GM12878 (cell line): Measurements from ENCODE around the gene PDILT. TPM values are rescaled to one million over a fixed set of nuclear protein-coding genes. Genes with fewer than 3 reads are reported as not detected.

Experiments used
- ATAC-seq: fragments of 200-7000 bp; cut with Tn5 transposase; 3 replicates; pipeline ENCODE4 v1.9.1; 2020; ENCODE audit warnings: mild to moderate bottlenecking, moderate library complexity
- BruUV-seq: library from RNA; stranded (reverse); fragments of 400-500 nt; replicated peaks from 2 replicates; lab custom pipeline; 2021; lab: Mats Ljungman, UMichigan
- CTCF ChIA-PET: fragments of 300-600 bp; sonication (Branson Sonifier 250); formaldehyde crosslinking; extraction: SDS; loops from one replicate; lab custom pipeline; 2021; ENCODE audit warnings: inconsistent platforms; lab: Yijun Ruan, JAX
- POLR2A ChIA-PET: fragments of 350-600 bp; formaldehyde crosslinking; extraction: SDS; loops from one replicate; lab custom pipeline; 2021; ENCODE audit warnings: inconsistent platforms; lab: Charles Lee
- RAD21 ChIA-PET: fragments of 300-600 bp; sonication (Branson Sonifier 250); formaldehyde crosslinking; loops from one replicate; lab custom pipeline; 2023; ENCODE audit warnings: antibody characterized with exemption; ENCODE audit not compliant: unreplicated experiment; lab: Charles Lee
- SMC1A ChIA-PET: fragments of 300-600 bp; sonication (Branson Sonifier 250); formaldehyde crosslinking; loops from one replicate; lab custom pipeline; 2023; ENCODE audit not compliant: unreplicated experiment, uncharacterized antibody; lab: Charles Lee
- DNase-seq: peaks from one replicate; pipeline ENCODE4 v3.0.0-alpha.2; 2011; ENCODE audit warnings: low read depth, low spot score
- FAIRE-seq: peaks from 3 replicates; lab custom pipeline; 2011; peaks lifted over from hg19 to GRCh38; lab: Jason Lieb, UNC
- H2AFZ ChIP-seq: 2 replicates; pipeline ENCODE4 v1.6.0; 2011; ENCODE audit warnings: low read depth, low read length, control low read depth; ENCODE audit not compliant: control insufficient read depth
- H3K27ac ChIP-seq: 2 replicates; pipeline ENCODE4 v1.5.1; 2011; ENCODE audit warnings: control low read depth; ENCODE audit not compliant: control insufficient read depth, insufficient read depth
- H3K27me3 ChIP-seq, 2 experiments: replicated peaks in 1 of 2; 2 replicates each; pipeline versions ENCODE4 v1.6.0 to v1.6.1; 2011; ENCODE audit warnings: low read length in 1 of 2; ENCODE audit not compliant: control insufficient read depth in 2 of 2, insufficient read depth in 2 of 2
- H3K36me3 ChIP-seq, 2 experiments: 2 replicates each; pipeline ENCODE4 v1.5.1; 2011; ENCODE audit warnings: low read length in 1 of 2; ENCODE audit not compliant: control insufficient read depth in 2 of 2, insufficient read depth in 2 of 2
- H3K4me1 ChIP-seq: 2 replicates; pipeline ENCODE4 v1.6.1; 2011; ENCODE audit warnings: mild to moderate bottlenecking, low read length, moderate library complexity, mixed read lengths; ENCODE audit not compliant: control insufficient read depth, insufficient read depth
- H3K4me2 ChIP-seq: 2 replicates; pipeline ENCODE4 v1.6.0; 2011; ENCODE audit warnings: control low read depth; ENCODE audit not compliant: control insufficient read depth, insufficient read depth
- H3K4me3 ChIP-seq: fragments of 200-600 bp; sonication (generic); 2 replicates; pipeline ENCODE4 v1.5.1; 2016
- H3K79me2 ChIP-seq: 2 replicates; pipeline ENCODE4 v1.6.0; 2011; ENCODE audit warnings: low read length; ENCODE audit not compliant: control insufficient read depth, insufficient read depth
- H3K9ac ChIP-seq: 2 replicates; pipeline ENCODE4 v1.8.0; 2011; ENCODE audit warnings: low read length, control low read depth, mixed read lengths; ENCODE audit not compliant: control insufficient read depth, insufficient read depth
- H3K9me3 ChIP-seq: replicated peaks from 3 replicates; pipeline ENCODE4 v1.5.1; 2011; ENCODE audit warnings: mild to moderate bottlenecking, low read length; ENCODE audit not compliant: control insufficient read depth, insufficient read depth
- H4K20me1 ChIP-seq: 2 replicates; pipeline ENCODE4 v1.6.0; 2011; ENCODE audit not compliant: control insufficient read depth, insufficient read depth
- BCL3 ChIP-seq: IDR thresholded peaks from 2 replicates; pipeline ENCODE4 v1.6.1; 2011; ENCODE audit warnings: borderline replicate concordance, low read depth, mild to moderate bottlenecking, moderate library complexity, low read length; ENCODE audit not compliant: insufficient read depth, poor library complexity, severe bottlenecking
- CBX3 ChIP-seq: fragments of 200-600 bp; sonication (generic); IDR thresholded peaks from 2 replicates; pipeline ENCODE4 v1.6.1; 2016; ENCODE audit warnings: low read depth, borderline replicate concordance
- EGR1 ChIP-seq, 2 experiments: IDR thresholded peaks; 1 replicate in 1 of 2; 2 replicates in 1 of 2; pipeline ENCODE4 v1.6.1; 2011 to 2012; ENCODE audit warnings: low read depth in 2 of 2, low read length in 2 of 2, borderline replicate concordance in 1 of 2, mild to moderate bottlenecking in 1 of 2, moderate library complexity in 1 of 2
- IKZF1 ChIP-seq: fragments of 450-650 bp; conservative IDR thresholded peaks from 2 replicates; pipeline ENCODE4 v1.6.1; 2017; ENCODE audit warnings: antibody characterized with exemption, mild to moderate bottlenecking
- NKRF ChIP-seq: fragments of 450-650 bp; conservative IDR thresholded peaks from 2 replicates; pipeline ENCODE4 v1.6.1; 2017; ENCODE audit warnings: mild to moderate bottlenecking, moderate library complexity
- NR2F1 ChIP-seq: fragments of 450-650 bp; conservative IDR thresholded peaks from 2 replicates; pipeline ENCODE4 v1.6.1; 2017; ENCODE audit warnings: mild to moderate bottlenecking
- PAX5 ChIP-seq: IDR thresholded peaks from 2 replicates; pipeline ENCODE4 v1.6.1; 2011; ENCODE audit warnings: low read depth, low read length, borderline replicate concordance
- PKNOX1 ChIP-seq: fragments of 450-650 bp; IDR thresholded peaks from 2 replicates; pipeline ENCODE4 v1.6.1; 2016; ENCODE audit warnings: mild to moderate bottlenecking
- POLR2AphosphoS5 ChIP-seq: IDR thresholded peaks from 2 replicates; pipeline ENCODE4 v1.6.1; 2011; ENCODE audit warnings: mild to moderate bottlenecking, low read length, inconsistent platforms
- PRDM15 ChIP-seq: fragments of 450-650 bp; formaldehyde crosslinking; IDR thresholded peaks from 2 replicates; pipeline ENCODE4 v1.4.0; 2020; ENCODE audit warnings: mild to moderate bottlenecking, moderate library complexity
- RBBP5 ChIP-seq: fragments of 200-600 bp; sonication (generic); conservative IDR thresholded peaks from 2 replicates; pipeline ENCODE4 v1.6.1; 2016
- SREBF2 ChIP-seq: IDR thresholded peaks from 2 replicates; pipeline ENCODE4 v1.6.1; 2012; ENCODE audit warnings: mild to moderate bottlenecking, low read length
- WRNIP1 ChIP-seq: IDR thresholded peaks from 2 replicates; pipeline ENCODE4 v1.6.1; 2011; ENCODE audit warnings: low read depth, low read length, improper control_type of control experiment, borderline replicate concordance
- ZNF384 ChIP-seq: IDR thresholded peaks from 2 replicates; pipeline ENCODE4 v1.6.1; 2012; ENCODE audit warnings: low read depth, mild to moderate bottlenecking, low read length, improper control_type of control experiment, borderline replicate concordance
- WGBS: methylation state at CpG from one replicate; pipeline ENCODE4 v1.1.6; 2016; ENCODE audit warnings: low lambda C conversion rate; ENCODE audit not compliant: insufficient replicate concordance, insufficient coverage; ENCODE audit errors: missing lambda C conversion rate; 5-methylcytosine and 5-hydroxymethylcytosine counted together
- in situ Hi-C: fragments of 300-500 bp; cut with MboI; formaldehyde crosslinking; loops from 9 replicates; pipeline ENCODE4 v1.14.3; 2018; ENCODE audit warnings: mixed read lengths
- intact Hi-C: fragments of 100-400 bp; cut with micrococcal nuclease; formaldehyde crosslinking; loops from one replicate; pipeline ENCODE4 v1.14.2; 2022; ENCODE audit not compliant: unreplicated experiment
- polyA plus RNA-seq, 11 experiments: library from polyadenylated mRNA; depleted of rRNA in 4 of 11; unstranded in 6 of 11; stranded (reverse) in 5 of 11; fragments of >200 nt; fragmentation: Nextera tagmentation in 4 of 11; fragmentation: Illumina TruSeq in 1 of 11; extraction: Ambion mirVana in 4 of 11; extraction: Trizol in 1 of 11; gene quantifications; 1 replicate in 1 of 11; 2 replicates in 10 of 11; pipeline versions ENCODE4 v1.2.1 to v1.2.3, GENCODE V29; 2011 to 2016; ENCODE audit warnings: inconsistent platforms in 2 of 11, missing spikeins in 2 of 11, low read depth in 1 of 11
- total RNA-seq, 4 experiments: library from RNA; depleted of rRNA in 3 of 4; stranded (reverse); fragments of >200 nt in 3 of 4; fragmentation: Illumina TruSeq in 1 of 4; extraction: Trizol in 1 of 4; gene quantifications; 2 replicates each; pipeline versions ENCODE4 v1.2.1 to v1.2.3, GENCODE V29; 2013 to 2021

Gene PDILT
- total and polyA plus RNA-seq, 10 of the 15 experiments (the other 5 are each of a cell fraction or from before 2014, with no cell fraction given): not detected

GRCh38 chr16:20336955-20337354 is 67.6 kb downstream of the PDILT start (continued):
- TF ChIP-seq NKRF (no peak), SREBF2 (no peak), BCL3 (no peak), PKNOX1 (no peak)

- POLR2A ChIA-PET: no interaction called here
- TF ChIP-seq EGR1 (IDR thresholded peaks at IDR 0.05; ENCODE audit: borderline replicate concordance in 1 of 2, low read depth in 2 of 2, low read length in 2 of 2) (no peak), ZNF384 (no peak), RBBP5 (no peak), PAX5 (no peak), NR2F1 (no peak), CBX3 (no peak), IKZF1 (no peak), PRDM15 (CRISPR knock-in tag) (no peak), WRNIP1 (no peak), SREBF2 (no peak), POLR2AphosphoS5 (no peak)
- H3K4me3 ChIP-seq: no peak overlapping the region
- WGBS: 0% methylated on average over 1 of the region's 1 CpG
- RAD21 ChIA-PET: no interaction called here
- H3K36me3 ChIP-seq: no peaks in the 10 kb centered on the region
- no peak overlapping the region for H3K27ac ChIP-seq
- no peaks in the 10 kb centered on the region for H4K20me1 ChIP-seq
- no TSS peak for BruUV-seq
- intact Hi-C loops (no loop called here), in situ Hi-C loops (no loop called here)
- no peak overlapping the region for H3K4me2 ChIP-seq
- DNase-seq (no peak), FAIRE-seq (no peak), ATAC-seq (no peak)
- no peak overlapping the region for H2AFZ ChIP-seq
- SMC1A ChIA-PET: no interaction called here
- no peaks in the 10 kb centered on the region for H3K4me1 ChIP-seq
- no peaks in the 10 kb centered on the region; a peak in 1 of 4 replicates for H3K27me3 ChIP-seq
- H3K79me2 ChIP-seq: no peaks in the 10 kb centered on the region
- CTCF ChIA-PET: no interaction called here
- no peaks in the 10 kb centered on the region for H3K9me3 ChIP-seq
- no peak overlapping the region for H3K9ac ChIP-seq
Measured at GRCh38 chr16:20334396-20334795, 70.1 kb downstream of the PDILT start.
